ENCODE measurements around the gene SOX11.
A peak's percentile ranks its signal among the peaks of the same experiment; 100 is the strongest.
"Not testable (repeated sequence)": the region's sequence is repeated elsewhere in the genome, so short reads cannot be mapped to it uniquely, and the experiment has no call there.

SOX11 gene

DNA sequence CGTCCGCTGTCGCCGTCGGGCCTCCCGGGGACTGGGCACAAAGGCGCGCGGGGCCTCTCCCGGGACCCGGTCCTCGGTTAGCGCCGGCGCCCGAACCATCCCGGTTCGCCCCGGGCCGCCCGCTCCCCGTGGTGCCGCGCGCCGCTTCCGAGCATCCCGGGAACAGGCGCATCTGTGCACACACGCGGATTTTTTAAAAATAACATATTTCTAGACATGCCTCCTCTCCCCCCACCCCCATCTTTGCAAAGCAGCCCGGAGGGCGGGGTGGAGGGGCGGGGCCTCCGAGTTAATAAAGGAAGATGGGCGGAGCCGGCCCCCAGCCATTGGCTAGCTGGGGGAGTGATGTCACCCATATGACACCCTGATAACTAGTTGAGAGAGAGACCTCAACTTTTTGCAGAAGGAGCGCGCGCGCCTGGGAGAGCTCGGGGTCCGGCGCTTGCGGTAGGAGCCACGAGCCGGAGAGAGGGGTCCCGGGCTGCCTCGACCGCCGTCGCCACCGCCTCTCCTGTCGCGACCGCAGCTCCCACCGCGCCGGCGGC, at the start of gene SOX11:
TSS of gene SOX11 (plus strand) at position 400 of the 545 bp plus-strand sequence. CDS start 338 bp downstream, outside the sequence.
- DNase-seq = peak; percentile 58

DNA sequence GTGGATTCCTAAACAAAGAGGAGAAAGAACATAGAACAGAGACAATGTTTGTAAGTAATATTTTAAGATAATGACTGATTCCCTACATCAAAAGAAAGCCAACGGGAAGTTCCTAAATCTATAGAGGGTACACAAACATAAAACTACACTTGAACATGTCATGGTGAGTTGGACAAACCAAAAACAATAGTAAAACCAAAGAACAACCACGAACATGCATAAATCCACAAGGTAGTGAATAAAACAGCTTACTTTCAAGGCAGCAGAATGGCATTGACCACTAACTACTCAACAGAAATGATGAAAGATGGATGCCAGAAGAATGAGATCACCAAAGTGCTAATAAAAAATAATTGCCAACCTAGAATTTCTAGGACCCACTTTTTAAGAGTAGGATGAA, 39.5 kb upstream of the SOX11 start:
- DNase-seq = not testable (repeated sequence)

DNA sequence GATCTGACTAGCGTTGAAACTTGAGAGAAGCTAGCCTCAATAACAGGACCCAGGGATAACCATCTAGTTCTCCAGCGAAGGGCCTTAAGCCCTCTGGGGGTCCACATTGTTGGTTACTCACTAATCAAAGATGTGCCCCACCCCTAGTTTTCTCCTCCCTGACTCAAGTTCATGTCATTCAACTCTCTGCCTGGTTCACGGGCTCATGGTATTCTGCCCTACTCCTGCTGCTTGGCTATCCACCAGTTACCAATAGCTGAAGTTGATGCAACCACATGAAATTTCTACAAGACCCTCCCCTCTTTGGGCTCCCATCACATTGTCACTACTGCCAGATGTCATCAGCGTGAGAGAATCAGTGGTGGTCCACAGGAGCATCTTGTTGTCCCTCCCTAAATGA, 38.4 kb upstream of the SOX11 start:
- DNase-seq = not testable (repeated sequence)

DNA sequence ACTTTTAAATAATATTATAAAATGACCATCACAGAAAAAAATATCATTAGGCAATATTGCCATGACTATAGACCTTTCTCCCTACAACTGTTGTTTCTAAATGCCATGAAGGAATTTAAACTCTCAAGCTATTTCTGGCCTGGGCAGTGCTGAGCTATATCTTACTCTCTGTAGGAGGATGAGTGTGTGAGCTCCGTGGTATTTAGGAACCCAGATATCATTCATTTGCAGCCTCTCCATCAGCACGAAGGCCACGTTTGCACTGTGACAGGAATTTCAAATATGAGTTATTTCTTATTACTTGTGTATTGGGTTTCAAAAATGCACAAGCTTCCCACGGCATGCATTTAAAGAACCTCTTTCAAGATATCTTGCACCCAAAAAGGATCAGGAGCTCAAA, 35.0 kb upstream of the SOX11 start:
- no peak for DNase-seq

DNA sequence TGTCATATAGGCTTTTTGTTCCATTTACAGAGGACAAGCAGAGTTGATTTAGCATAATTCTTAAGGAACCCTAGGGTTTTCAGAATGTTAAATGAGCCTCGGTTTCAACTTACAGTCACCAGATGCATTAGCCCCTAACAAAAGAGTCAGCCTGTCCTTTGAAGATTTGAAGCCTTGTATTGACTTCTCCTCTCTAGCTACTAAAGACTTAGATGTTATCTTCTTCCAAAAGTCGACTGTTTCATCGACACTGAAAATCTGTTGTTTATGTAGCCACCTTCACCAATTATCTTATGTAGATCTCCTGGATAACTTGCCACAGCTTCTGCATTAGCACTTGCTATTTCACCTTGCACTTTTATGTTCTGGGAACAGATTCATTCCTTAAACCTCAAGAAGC, 31.6 kb upstream of the SOX11 start:
- no peak for DNase-seq

DNA sequence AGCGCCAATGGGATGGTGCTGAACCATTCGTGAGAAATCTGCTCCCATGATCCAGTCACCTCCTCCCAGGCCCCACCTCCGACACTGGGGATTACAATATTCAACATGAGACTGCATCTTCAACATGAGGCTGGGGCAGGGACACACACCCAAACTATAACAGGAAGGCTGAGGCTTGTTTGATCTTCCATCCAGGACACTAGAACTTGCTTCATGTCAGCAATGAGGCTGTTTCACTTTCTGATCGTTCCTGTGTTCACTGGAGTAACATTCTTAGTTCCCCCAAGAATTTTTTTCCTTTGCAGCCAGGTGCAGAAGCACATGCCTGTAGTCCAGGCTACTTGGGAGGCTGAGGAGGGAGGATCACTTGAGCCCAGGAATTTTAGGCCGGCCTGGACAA, 30.8 kb upstream of the SOX11 start:
- no peak for DNase-seq

DNA sequence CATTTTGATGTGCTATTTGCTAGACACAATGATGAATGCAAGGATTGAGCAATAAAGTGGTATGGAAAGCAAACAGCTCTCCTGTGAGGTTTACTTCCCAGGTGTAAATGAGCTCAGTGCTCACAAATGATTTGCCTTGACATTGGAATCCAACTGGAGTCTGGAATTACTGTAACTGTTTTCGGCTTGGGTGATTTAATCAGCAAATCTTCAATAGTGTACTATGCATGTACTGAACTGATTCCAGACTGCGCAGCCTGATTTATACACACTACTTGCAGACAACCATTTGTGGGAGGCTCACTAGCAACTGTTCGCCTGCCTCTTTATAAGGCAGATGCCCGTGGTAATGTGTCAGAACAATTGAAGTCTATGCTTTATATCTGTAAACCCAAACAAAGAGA, 27.9 kb upstream of the SOX11 start:
- DNase-seq = no peak

DNA sequence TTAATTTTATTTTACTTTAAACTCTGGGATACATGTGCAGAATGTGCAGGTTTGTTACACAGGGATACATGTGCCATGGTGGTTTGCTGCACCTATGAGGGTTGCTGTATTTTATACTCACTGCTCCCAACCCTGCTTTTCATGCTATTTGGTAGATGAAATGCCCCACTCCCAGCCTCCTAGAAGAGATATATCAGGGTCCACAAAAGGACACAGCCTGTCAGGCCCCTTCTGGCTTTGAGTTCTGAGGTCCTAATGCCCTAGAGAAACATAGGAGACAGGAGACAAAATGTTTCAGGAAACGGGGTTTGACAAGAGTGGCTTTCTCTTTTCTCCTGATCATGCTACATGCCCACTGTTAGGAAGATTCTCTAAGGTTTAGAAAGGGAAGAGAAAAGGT, 27.1 kb upstream of the SOX11 start:
- no peak for DNase-seq

DNA sequence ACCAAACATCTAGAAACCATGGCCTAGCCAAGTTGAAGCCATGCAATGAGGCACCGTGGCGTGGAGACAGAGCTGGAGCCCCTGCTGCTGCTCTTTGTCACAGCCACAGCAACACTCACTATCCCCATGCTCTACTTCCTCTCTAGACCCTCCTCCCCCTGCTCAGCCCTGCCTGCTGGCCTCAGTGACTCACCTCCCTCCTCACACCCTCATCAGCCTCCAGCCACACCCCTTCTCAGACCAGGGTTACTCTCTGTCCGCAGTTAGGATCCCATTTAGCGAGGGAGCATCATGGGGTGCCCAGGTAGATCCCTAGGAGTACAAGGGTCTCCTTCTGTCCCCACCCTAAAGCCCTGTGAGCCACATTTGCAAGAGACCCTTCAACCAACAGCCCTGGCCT, 25.4 kb upstream of the SOX11 start:
- DNase-seq = no peak

DNA sequence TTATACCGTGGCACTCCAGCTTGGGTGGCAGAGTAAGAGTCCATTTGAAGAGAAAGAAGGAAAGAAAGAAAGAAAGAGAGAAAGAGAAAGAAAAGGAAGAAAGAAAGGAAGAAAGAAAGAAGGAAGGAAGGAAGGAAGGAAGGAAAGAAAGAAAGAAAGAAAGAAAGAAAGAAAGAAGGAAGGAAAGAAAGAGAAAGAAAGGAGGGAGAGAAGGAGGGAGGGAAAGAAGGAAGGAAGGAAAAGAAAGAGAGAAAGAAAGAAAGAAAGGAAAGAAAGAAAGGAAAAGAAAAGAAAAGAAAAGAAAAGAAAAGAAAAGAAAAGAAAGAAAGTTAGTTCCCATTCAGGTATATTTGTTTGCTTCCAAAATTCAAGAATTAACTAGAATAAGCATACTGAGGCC, 24.5 kb upstream of the SOX11 start:
- not testable (repeated sequence) for DNase-seq

DNA sequence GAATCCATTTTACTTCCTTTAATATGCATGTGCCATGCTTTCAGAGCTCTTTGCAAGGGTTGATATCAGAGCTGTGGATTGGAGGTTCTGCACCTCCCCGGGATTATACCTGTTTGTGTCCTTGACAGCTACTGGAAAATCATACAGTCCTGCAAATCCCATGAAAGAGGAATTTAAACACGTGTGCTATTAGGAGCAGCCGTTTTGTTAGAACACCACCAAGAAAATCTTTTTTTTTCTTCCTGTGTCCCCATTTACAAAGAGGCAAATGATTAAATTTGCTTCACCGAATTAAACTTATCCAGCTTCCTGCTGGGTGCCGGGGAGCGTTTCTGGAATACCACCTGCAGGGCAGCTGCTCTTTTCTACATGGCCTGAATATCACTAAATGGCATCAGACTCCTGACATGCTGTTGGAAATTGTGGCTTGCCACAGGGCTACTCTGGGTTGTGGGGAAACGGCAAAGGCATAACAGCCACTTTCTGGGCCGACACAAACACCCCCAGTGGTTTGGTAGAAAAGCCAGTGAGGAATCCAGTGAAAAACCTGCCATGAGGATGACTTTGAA, 23.4 kb upstream of the SOX11 start:
- no peak for DNase-seq

DNA sequence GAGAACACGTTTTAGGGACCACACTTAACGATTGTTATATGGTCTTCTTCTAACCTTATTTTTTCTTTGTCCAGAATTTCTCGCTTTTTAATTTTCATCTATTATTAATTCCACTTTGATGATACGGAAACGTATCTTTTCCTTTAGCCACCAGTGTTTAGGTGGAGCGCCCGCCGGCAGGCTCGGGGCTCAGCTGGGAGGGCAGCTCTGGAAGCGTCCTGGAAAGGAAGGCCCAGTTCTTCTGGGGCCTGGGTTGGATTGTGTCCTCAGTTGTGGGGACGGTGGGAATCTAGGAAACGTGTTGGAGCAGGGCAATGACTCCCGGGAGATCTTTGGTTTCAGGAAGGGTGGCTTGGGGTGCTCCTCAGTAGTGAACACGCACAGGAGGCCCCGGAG, 19.4 kb upstream of the SOX11 start:
- DNase-seq = no peak

DNA sequence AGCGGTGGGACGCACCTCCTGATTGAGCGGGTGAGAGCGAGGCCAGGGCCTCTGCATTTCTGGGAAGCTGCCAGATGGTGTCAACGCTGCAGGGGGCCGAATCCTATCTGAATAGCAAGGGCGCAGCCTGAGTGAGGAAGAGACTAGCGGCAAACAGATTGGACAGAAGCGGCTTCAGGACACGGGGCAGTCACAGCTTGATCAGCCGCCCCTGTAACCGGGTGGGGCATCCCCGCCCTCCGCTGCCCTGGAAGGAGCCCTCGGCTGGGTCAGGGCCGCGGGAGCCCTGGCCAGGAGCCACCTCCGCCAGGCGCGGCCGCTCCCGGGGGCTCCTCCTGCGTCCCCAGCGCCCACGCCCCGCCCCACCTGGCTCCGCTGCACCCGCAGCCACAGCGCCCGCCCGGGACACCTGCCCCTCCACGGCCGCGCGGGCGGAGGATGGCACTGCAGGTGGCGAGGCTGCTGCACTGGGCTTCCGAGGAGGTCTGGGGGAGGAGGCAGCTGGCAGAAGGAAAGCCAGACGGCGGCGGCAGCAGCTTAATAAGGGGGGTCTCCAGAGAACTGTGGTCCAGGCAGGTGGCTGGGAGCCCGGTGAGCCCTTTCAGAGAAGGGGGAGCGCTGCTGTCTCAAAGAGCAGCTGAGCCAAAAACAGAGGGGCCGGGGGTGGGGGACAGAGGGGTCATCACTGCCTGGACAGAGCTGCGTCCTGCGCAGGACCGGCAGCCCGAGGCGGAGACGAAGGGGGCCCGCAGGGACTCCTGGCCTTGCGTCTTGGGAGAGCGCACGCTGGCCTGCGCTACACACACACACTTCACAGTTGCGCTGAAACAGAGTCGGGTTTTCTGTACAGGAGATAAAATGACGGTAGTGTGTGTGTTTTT, 18.8 kb upstream of the SOX11 start:
- no peak for DNase-seq

DNA sequence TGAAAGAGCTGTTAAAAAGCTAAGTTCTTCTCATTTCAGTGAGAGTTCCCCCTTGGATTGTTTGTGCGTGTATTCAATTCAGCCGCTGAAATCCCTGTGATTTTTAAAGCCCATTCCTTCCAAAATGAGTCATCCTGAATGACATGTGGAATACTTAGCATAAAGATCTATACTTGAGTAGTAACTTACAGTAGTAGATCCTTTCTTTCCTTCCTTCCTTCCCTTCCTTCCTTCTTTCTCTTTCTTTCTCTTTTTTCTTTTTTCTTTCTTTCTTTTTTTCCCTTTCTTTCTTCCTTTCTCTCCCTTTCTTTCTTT, 18.2 kb upstream of the SOX11 start:
- no peak for DNase-seq

DNA sequence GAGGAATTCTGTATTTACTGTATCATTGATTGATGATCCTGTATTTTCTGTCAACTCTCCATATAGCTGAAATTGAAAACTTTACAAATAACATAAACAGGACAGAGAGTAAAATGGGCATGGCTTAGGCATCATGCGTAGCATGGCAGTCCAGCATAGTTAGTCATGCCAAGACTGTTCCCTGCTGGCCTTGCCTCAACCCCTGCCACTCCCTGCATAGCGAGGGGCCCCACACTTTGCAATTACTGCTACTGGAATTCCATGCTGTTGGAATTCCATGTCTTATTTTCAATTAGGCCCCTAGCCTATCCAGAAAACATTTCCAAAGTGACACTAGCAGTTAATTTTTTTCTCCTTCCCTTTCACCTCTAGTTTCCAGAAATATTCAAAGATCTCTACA, 15.1 kb upstream of the SOX11 start:
- no peak for DNase-seq

DNA sequence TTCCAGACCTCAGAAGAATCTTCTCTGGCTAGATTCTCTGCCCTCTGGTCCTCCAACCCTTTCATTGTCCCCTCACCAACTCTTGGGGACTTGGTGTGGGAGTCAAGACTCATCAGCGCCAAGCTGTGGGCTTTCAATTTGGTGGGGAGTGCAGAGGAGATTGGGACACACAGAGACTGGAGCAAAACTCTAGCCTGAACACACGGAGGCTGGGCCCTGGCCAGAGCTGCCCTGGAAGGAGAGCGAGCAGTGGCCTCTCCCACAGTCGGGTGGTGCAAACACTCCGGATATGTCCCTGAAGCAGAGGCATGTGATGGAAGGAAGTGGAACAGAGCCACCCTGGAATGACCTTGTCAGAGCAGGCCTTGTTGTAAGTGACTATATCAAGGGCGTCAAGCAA, 8.7 kb upstream of the SOX11 start:
- no peak for DNase-seq

DNA sequence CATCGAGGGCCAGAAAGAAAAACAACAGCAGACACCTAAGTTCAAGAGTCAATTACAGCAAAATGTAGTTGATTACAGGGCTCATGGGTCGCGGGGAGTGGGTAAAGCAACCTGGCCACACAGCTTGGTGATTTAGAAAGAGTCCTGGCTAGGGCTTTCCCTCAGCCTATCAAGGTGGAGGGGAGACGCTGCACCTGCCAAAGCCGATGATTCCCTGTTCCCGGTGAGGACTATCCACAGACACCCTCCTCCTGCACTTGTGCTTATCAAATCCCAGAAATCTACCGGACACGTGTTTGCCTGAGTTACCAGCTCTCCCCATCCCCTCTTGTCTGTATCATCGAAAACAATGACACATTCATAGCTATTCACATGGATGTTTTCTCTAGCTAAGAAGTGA, 7.0 kb upstream of the SOX11 start:
- DNase-seq = no peak

DNA sequence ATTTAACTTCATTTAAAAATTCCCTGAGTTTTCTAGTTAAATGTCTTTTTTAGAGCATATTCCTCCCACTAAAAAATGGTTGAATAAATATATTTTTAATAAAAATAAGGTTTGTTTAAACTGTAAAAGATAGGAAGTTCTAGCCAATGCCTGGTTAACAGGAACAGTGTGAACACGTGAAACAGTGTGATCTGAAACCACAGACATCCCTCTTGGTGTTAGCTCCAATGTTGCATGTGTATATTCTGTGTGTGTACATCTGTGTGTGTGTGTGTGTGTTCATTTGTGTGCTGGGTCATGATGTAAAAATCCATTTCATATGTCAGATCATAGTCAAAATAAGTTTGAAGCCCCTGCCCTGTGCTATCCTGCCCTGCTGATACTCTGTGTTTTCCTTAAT, 6.1 kb upstream of the SOX11 start:
- no peak for DNase-seq

DNA sequence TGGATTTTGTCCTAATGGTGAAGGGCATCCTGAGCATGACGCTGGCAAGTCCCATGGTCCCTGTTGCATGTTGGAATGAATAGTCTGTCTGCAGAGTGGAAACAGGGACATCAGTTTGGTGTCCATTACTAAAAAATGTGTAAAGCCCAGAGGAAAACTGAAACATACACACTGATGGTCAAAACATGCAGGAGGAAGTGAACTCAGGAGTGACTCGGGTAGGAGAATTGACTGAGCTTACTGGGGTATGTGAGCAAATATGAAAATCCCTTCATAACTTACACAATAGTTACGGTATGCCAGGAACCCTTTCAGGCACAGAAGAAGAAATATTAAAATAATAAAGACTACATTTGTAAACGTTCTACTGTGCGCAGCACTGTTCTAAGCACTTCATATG, 5.6 kb upstream of the SOX11 start:
- no peak for DNase-seq

DNA sequence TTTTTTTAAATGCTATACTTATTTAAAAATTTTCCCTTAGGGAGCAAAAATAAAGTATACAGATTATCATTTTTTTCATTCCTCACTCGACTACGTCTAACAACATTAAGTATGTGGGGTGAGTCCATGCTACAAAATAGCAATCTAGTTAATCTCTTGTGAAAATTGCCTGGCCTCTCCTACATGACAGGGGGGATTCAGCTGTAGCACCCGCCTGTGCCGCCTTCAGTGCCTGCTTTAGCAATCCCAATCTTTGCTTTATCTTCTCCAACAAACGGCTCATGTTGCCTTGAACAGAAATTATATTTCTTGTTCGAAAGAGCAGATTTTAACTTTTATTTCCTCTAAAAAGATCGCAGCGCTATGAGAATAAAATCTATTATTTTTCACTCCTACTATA, 2.4 kb upstream of the SOX11 start:
- DNase-seq = no peak

DNA sequence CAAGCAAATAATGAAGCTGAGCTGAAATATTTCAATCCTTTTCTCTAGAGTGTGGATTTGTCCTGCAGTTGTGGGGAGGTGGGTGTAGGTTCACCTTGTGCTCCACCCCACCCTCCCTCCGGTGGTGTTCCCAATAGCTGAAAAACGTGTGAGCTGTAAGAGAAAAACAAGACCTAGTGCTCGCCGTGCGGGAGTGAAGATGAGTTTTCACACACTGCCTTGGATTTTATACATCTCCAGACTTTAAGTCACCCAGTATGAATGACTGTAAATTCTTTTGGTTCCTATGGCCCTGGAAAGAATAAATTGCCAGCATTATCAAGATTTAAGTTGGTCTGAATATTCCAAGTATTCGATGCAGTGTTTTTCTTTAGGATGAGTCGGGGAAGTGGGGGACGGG, 1.9 kb upstream of the SOX11 start:
- no peak for DNase-seq

DNA sequence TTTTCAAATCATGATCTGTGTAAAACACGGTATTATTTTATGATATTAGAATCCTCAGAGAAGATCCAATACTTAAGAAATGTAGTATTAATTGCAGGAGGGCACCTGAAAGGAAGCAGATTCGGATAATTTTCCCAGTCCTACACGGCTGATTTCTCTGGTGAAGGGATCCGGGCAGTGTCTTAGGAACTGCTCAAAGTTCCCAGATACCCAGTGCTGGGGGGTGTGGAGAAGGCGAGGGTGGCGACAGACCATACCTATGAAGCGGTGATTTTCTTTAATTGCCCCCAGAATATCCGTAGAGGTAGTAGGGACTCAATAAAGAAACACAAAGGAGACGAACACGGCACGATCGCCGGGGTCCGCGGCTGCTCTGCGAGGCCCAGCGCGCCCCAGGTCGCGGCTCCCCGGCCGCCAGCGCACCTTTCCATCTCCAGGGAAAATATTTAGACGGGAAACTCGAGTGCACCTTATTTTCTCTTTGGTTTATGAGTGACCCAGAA, 1.4 kb upstream of the SOX11 start:
- DNase-seq = no peak

DNA sequence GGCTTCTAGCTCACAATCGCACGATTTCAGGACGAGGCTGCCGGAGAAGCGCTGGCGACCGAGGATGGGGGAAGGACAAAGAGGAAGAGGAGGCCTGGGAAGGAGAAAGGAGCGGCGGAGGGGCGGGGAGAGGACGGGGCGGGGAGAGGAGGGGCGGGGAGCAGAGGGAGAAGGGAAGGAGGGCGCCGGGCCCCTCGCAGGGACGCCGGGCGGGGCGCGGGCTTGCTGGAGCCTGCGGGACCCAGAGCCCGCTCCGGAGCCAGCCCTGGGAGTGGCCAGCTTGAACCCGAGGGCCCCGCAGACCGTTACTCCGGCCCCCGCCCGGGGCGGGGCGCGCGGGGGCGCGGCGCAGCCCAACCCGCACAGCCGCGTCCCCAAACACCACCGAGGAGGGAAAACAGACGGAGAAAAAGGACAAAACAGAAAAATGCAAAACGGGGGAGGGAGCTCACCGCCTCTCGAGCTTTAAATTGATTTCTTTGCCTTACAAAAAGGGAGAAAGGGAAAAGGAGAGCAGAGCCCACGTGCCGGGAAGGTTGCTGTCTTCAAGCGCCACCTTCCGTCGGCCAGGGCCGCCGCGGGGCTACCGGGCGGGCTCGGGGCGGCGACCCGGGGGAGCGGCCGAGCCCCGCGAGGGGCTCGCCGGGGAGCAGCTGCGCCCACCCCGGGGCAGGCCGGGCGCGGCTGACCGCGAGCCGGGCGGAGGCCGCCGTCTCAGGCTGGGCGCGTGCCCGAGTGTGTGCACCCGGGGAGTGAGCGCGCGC, 781 bp upstream of the SOX11 start:
- DNase-seq = no peak
